Endothelial cell of umbilical vein (primary cell): ENCODE measurements around the gene RBPJ. TPM values are rescaled to one million over a fixed set of nuclear protein-coding genes. Genes with fewer than 3 reads are reported as not detected.

ENCODE experiments used
- BruUV-seq: library from RNA; stranded (reverse); fragments of 400-500 nt; replicated peaks from 2 replicates; lab custom pipeline; 2021; lab: Mats Ljungman, UMichigan
- CTCF ChIA-PET: fragments of 300-600, 350-600 bp; sonication (Branson Sonifier 250); formaldehyde crosslinking; loops from one replicate; lab custom pipeline; 2021; ENCODE audit warnings: antibody characterized with exemption, inconsistent platforms; lab: Charles Lee
- POLR2A ChIA-PET: fragments of 300-600, 350-600 bp; sonication (Branson Sonifier 250); formaldehyde crosslinking; loops from one replicate; lab custom pipeline; 2021; ENCODE audit warnings: antibody characterized with exemption, inconsistent platforms; lab: Charles Lee
- DNase-seq: peaks from one replicate; pipeline ENCODE4 v3.0.0-alpha.2; 2011; ENCODE audit warnings: low read depth, low spot score
- FAIRE-seq: peaks from 2 replicates; lab custom pipeline; 2011; peaks lifted over from hg19 to GRCh38; lab: Jason Lieb, UNC
- H2AFZ ChIP-seq: 2 replicates; pipeline ENCODE4 v1.6.0; 2012; ENCODE audit warnings: low read depth, low read length, control low read depth, inconsistent platforms
- H3K27ac ChIP-seq: 2 replicates; pipeline ENCODE4 v1.5.1; 2011; ENCODE audit warnings: low read depth, mild to moderate bottlenecking, control low read depth, low read length, moderate library complexity; ENCODE audit not compliant: insufficient read depth
- H3K27me3 ChIP-seq, 2 experiments: 2 replicates each; pipeline versions ENCODE4 v1.6.0 to v1.6.1; 2011; ENCODE audit warnings: low read length in 2 of 2, mixed read lengths in 1 of 2; ENCODE audit not compliant: control insufficient read depth in 2 of 2, insufficient read depth in 2 of 2
- H3K36me3 ChIP-seq, 2 experiments: 2 replicates in 1 of 2; 3 replicates in 1 of 2; pipeline ENCODE4 v1.5.1; 2011; ENCODE audit warnings: low read length in 2 of 2, mild to moderate bottlenecking in 1 of 2, moderate library complexity in 1 of 2; ENCODE audit not compliant: control insufficient read depth in 2 of 2, insufficient read depth in 2 of 2; ENCODE audit errors: extremely low read depth in 1 of 2
- H3K4me1 ChIP-seq: 3 replicates; pipeline ENCODE4 v1.5.1; 2011; ENCODE audit warnings: mild to moderate bottlenecking, low read length; ENCODE audit not compliant: control insufficient read depth, insufficient read depth; ENCODE audit errors: extremely low read depth
- H3K4me2 ChIP-seq: 2 replicates; pipeline ENCODE4 v1.6.1; 2011; ENCODE audit warnings: low read length, control low read depth, mixed read lengths; ENCODE audit not compliant: insufficient read depth
- H3K4me3 ChIP-seq, 3 experiments: fragments of 200-600 bp in 1 of 3; sonication (generic), shearing (Covaris generic) in 1 of 3; replicated peaks in 1 of 3; 2 replicates each; pipeline ENCODE4 v1.5.1; 2011 to 2016; ENCODE audit warnings: control low read depth in 3 of 3, low read length in 3 of 3, mild to moderate bottlenecking in 2 of 3, inconsistent platforms in 1 of 3, low read depth in 1 of 3, moderate library complexity in 1 of 3; ENCODE audit not compliant: insufficient read depth in 1 of 3
- H3K79me2 ChIP-seq: 2 replicates; pipeline ENCODE4 v1.6.0; 2012; ENCODE audit warnings: low read length, inconsistent platforms; ENCODE audit not compliant: control insufficient read depth, insufficient read depth
- H3K9ac ChIP-seq: replicated peaks from 2 replicates; pipeline ENCODE3; 2011; ENCODE audit warnings: low read length, control low read depth; ENCODE audit not compliant: insufficient read depth; ENCODE audit errors: extremely low read depth
- H3K9me1 ChIP-seq: replicated peaks from 3 replicates; pipeline ENCODE4 v1.6.0; 2011; ENCODE audit warnings: mild to moderate bottlenecking, low read length; ENCODE audit not compliant: control insufficient read depth, insufficient read depth; ENCODE audit errors: extremely low read depth
- H3K9me3 ChIP-seq: replicated peaks from 2 replicates; pipeline ENCODE4 v1.5.1; 2012; ENCODE audit warnings: low read length, inconsistent platforms; ENCODE audit not compliant: control insufficient read depth, insufficient read depth
- H4K20me1 ChIP-seq: replicated peaks from 2 replicates; pipeline ENCODE3; 2011; ENCODE audit warnings: mild to moderate bottlenecking, low read length; ENCODE audit not compliant: control insufficient read depth, insufficient read depth; ENCODE audit errors: extremely low read depth
- EZH2 ChIP-seq: IDR thresholded peaks from 2 replicates; pipeline ENCODE4 v1.6.1; 2012; ENCODE audit warnings: borderline replicate concordance, low read depth, mild to moderate bottlenecking, moderate library complexity, low read length, inconsistent platforms; ENCODE audit not compliant: severe bottlenecking
- FOS ChIP-seq: IDR thresholded peaks from 2 replicates; pipeline ENCODE4 v1.6.1; 2011; ENCODE audit warnings: mild to moderate bottlenecking, low read length, moderate library complexity, borderline replicate concordance; ENCODE audit not compliant: insufficient read depth
- GATA2 ChIP-seq: IDR thresholded peaks from 2 replicates; pipeline ENCODE4 v1.7.0; 2011; ENCODE audit warnings: low read depth, mild to moderate bottlenecking, moderate library complexity, mixed read lengths, low read length; ENCODE audit not compliant: insufficient read length, insufficient read depth
- JUN ChIP-seq: IDR thresholded peaks from 2 replicates; pipeline ENCODE4 v1.6.1; 2011; ENCODE audit warnings: borderline replicate concordance, low read depth; ENCODE audit not compliant: insufficient read length, insufficient read depth
- MYC ChIP-seq: IDR thresholded peaks from one replicate; pipeline ENCODE4 v1.6.1; 2011; ENCODE audit warnings: mild to moderate bottlenecking, low read depth, low read length
- POLR2A ChIP-seq: IDR thresholded peaks from 2 replicates; pipeline ENCODE4 v1.6.1; 2012; ENCODE audit warnings: low read depth, mild to moderate bottlenecking, control low read depth, low read length
- POLR2AphosphoS5 ChIP-seq: IDR thresholded peaks from 2 replicates; pipeline ENCODE4 v1.6.1; 2012; ENCODE audit warnings: low read depth, mild to moderate bottlenecking, control low read depth, low read length, moderate library complexity; ENCODE audit not compliant: insufficient read depth
- dilution Hi-C: fragments of 300-500 bp; cut with MboI; formaldehyde crosslinking; loops from one replicate; pipeline ENCODE4 v1.15.0; 2019; ENCODE audit warnings: low sequenced_read_pairs; ENCODE audit not compliant: extremely low pct_ligation_motif_present
- intact Hi-C: fragments of 100-400 bp; cut with micrococcal nuclease; formaldehyde crosslinking; loops from one replicate; pipeline ENCODE4 v1.10.0; 2022
- polyA plus RNA-seq, 4 experiments: library from polyadenylated mRNA; depleted of rRNA in 3 of 4; stranded (reverse) in 3 of 4; unstranded in 1 of 4; fragments of >200 nt; gene quantifications; 2 replicates each; pipeline versions ENCODE4 v1.2.1 to v1.2.3, GENCODE V29; 2011 to 2012; ENCODE audit warnings: missing spikeins in 1 of 4
- total RNA-seq: library from RNA; stranded (reverse); gene quantifications from 2 replicates; pipeline ENCODE4 v1.2.3, GENCODE V29; 2021
- TF ChIP-seq, protein P1 (sequence below): IDR thresholded peaks from 2 replicates; pipeline ENCODE4 v1.6.1; 2011; ENCODE audit not compliant: insufficient read depth, insufficient read length
- TF ChIP-seq, protein P2 (sequence below), 2 donors: IDR thresholded peaks; 1 replicate in 1 of 2; 2 replicates in 1 of 2; pipeline ENCODE4 v1.5.1; 2011; ENCODE audit warnings: low read length in 2 of 2, mild to moderate bottlenecking in 2 of 2, moderate library complexity in 2 of 2, control low read depth in 1 of 2, inconsistent platforms in 1 of 2, low read depth in 1 of 2; ENCODE audit not compliant: insufficient read depth in 1 of 2; ENCODE audit errors: extremely low read depth in 1 of 2

Gene RBPJ
- total and polyA plus RNA-seq, 2 donors (not counting 3 experiments of a cell fraction or from before 2014, with no cell fraction given): 17.0 to 42.9 TPM

DNA sequence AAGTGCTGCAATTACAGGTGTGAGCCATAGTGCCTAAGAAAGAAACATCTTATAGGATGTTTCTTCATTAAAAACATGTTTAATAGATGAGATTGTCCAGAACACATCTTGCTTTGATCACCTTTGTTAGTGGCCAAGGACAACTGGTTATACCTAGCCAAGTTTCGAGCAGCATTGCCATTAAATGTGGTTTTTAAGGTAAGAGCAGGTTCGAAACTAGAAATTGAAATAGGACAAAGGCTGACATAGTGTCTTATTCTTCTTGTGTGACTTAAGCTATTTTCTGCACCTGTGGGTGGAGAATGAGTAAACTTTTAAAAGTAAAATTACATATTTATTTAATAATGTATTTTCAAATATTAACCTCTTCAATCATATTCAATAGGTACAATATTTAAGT, 59.0 kb downstream of the RBPJ start:
- dilution Hi-C loops (no loop called here), intact Hi-C loops (no loop called here)
- H3K27me3 ChIP-seq: no peaks in the 10 kb centered on the region
- H2AFZ ChIP-seq: no peak overlapping the region
- DNase-seq (no peak), FAIRE-seq (no peak)
- H3K9me1 ChIP-seq: no peaks in the 10 kb centered on the region
- H3K27ac ChIP-seq: no peak overlapping the region
- no peak overlapping the region for H3K9ac ChIP-seq
- no peak overlapping the region for H3K4me2 ChIP-seq
- no peaks in the 10 kb centered on the region for H3K4me1 ChIP-seq
- CTCF ChIA-PET: interaction anchor here (1.0 to 1.8 kb wide), 2 partner anchors 29 to 50 kb away, joined by 3 to 7 read pairs; no protein-coding TSS in a partner anchor
- H3K36me3 ChIP-seq: no peaks in the 10 kb centered on the region
- POLR2A ChIA-PET: no interaction called here
- no TSS peak for BruUV-seq
- no peaks in the 10 kb centered on the region for H3K9me3 ChIP-seq
- TF ChIP-seq FOS: no peak
- no peak for TF ChIP-seq JUN
- no peak for TF ChIP-seq MYC
- no peak for TF ChIP-seq POLR2A
- no peak for TF ChIP-seq POLR2AphosphoS5
- TF ChIP-seq, protein P1, sequence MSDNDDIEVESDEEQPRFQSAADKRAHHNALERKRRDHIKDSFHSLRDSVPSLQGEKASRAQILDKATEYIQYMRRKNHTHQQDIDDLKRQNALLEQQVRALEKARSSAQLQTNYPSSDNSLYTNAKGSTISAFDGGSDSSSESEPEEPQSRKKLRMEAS: no peak
- no peak for TF ChIP-seq GATA2
- TF ChIP-seq, protein P2, sequence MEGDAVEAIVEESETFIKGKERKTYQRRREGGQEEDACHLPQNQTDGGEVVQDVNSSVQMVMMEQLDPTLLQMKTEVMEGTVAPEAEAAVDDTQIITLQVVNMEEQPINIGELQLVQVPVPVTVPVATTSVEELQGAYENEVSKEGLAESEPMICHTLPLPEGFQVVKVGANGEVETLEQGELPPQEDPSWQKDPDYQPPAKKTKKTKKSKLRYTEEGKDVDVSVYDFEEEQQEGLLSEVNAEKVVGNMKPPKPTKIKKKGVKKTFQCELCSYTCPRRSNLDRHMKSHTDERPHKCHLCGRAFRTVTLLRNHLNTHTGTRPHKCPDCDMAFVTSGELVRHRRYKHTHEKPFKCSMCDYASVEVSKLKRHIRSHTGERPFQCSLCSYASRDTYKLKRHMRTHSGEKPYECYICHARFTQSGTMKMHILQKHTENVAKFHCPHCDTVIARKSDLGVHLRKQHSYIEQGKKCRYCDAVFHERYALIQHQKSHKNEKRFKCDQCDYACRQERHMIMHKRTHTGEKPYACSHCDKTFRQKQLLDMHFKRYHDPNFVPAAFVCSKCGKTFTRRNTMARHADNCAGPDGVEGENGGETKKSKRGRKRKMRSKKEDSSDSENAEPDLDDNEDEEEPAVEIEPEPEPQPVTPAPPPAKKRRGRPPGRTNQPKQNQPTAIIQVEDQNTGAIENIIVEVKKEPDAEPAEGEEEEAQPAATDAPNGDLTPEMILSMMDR (IDR thresholded peaks at IDR 0.05; ENCODE audit: extremely low read depth in 1 of 2, insufficient read depth in 1 of 2, low read depth in 1 of 2, low read length in 2 of 2): no peak
- no peak for TF ChIP-seq EZH2
- peaks cover 38% of the 10 kb centered on the region for H3K79me2 ChIP-seq
- no peak overlapping the region for H3K4me3 ChIP-seq
- peaks cover 5% of the 10 kb centered on the region for H4K20me1 ChIP-seq
